GM11168 (cell line): Measurements from ENCODE around the gene PKD1.

Experiments used
- in situ Hi-C: fragments of 300-500 bp; cut with MboI; formaldehyde crosslinking; loops from one replicate; pipeline ENCODE4 v1.12.0; 2022; ENCODE audit warnings: low sequenced_read_pairs; ENCODE audit not compliant: unreplicated experiment

PKD1 gene

DNA sequence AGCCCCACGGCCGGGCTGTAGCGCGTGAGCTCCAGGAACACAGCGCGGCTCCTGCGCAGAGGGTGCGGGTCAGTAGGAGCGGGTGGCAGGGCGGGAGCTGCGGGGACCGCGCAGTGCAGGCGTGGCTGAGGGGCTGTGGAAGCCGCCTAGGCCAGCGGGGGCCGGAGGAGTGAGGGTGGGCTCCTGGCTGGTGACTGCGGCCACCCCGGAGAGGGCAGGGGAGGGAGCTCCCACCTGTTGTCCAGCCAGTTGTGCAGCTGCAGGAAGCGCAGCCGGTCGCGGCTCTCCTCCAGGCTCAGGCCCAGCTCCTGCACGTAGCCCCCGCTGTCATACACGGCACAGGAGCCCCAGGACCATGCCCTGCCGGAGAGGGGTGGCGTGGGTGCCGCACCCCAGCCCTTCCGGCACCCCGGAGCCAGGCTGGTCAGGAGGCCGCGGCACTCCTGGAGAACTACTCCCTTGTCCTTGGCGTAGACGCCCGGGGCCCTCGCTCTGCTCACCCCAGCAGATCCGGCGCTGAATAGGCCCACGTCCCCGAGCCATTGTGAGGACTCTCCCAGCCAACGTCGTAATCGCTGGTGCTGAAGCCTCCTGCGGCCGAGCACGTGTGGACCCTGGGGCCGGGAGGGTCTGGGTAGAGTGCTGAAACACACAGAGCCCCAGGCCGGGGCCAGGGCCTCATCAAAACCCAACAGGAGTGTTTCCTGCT, 44.0 kb downstream of the PKD1 start:
- in situ Hi-C loops, result no loop called here

DNA sequence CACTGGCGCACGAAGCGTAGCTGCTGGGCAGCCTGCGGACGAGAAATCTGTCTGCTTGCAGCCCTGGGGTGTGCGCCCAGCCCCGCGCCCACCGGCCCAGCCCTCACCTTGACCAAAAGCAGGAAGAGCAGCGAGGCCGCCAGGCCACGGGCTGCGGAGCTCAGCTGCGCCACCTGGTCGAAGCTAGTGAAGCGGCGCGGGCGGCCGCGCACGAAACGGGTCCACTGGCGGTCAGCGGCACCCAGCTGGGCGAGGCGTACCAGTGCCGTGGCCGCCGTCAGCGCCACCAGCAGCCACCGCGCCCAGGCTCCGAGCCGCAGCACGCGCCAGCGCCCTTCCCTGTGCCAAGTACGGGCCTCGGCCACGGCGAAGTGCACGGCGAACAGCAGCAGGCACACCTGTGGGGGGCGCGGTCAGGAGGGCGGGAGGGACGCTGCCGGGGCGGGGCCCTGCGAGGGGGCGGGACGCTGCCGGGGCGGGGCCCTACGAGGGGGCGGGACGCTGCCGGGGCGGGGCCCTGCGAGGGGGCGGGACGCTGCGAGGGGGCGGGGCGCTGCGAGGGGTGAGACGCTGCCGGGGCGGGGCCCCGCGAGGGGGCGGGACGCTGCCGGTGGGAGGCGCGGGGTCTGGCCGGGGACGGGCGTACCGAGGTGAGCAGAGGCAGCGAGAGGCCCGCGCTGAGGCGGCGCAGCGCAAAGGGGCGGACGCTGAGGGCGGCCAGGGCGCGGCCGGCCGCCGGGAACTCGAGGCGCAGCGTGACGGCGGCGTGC, 44.7 kb downstream of the PKD1 start:
- in situ Hi-C loops, result no loop called here

DNA sequence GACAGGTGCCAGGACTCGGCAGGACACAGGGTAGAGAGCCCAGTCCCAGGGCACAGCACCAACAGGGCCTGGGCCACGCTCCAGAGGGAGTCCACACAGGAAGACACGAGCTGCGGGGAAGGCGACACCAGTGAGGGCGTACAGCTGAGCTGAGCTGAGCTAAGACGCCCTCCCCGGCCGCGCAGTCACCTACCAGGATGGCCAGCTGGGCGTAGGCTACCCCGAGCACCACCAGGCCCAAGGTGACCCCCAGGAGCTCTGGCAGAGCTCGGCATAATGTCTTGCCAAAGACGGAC, 45.3 kb downstream of the PKD1 start:
- in situ Hi-C loops, result no loop called here

DNA sequence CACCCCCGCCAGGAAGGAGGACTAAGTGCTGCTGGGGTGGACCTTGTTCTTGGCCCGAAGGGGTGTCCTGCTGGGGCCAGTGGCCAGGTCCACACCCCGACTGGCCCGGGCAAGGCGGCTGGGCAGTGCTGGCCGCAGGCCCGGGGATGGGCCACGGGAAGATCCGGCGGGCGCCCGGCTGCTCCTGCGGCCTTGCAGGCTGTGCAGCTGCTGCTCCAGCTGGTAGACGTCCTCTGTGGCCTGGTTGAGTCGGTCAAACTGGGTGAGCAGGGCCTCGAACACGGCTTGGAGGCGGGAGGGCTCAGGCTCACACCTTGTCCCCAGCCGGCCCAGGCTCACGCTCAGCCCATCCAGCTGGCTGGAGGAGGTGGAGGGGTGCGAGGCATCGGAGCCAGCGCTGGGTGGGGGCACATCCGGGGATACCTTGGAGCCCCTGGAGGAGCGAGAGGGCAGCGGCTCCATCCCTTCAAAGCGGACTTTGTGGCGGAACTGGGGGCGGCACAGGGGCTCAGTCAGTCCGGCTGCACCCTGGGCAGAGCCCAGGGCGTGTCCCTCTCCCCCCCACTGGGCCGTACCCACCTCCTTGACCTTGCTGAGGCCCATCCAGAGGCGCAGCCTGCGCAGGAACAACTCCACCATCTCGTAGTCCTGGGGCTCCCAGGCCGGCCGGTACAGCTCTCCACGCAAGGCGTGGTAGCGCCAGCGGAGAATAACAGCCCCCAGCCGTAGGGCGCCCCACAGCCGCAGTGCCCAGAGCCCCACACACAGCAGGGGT, 45.8 kb downstream of the PKD1 start:
- in situ Hi-C loops, result no loop called here

DNA sequence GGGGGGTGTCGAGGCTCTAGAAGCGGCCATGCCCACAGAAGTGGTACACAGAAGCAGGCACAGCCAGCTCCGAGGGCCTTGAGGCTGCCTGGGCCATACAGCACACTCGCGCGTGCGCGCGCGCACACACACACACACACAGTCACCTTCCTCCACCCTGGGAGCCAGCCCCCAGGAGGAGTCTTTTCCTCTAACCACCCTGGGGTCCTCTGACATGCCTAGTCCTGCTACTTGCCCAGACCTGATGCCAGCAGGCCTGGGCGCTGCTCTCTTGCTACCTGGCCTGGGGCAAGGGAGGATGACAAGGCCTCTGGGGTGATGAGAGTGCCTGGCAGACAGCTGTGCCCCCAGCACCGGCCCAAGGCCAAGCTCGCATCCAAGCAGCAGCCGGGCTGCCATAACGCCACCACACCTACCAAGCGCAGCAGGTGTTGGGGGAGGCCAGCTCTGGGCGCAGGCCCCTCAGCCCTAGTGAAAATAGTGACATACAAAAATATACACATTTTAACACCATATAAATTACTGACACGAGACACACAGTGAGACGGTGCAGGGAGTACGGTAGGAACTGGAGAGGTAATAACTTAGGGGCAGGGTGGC, 46.8 kb downstream of the PKD1 start:
- in situ Hi-C loops, result no loop called here

DNA sequence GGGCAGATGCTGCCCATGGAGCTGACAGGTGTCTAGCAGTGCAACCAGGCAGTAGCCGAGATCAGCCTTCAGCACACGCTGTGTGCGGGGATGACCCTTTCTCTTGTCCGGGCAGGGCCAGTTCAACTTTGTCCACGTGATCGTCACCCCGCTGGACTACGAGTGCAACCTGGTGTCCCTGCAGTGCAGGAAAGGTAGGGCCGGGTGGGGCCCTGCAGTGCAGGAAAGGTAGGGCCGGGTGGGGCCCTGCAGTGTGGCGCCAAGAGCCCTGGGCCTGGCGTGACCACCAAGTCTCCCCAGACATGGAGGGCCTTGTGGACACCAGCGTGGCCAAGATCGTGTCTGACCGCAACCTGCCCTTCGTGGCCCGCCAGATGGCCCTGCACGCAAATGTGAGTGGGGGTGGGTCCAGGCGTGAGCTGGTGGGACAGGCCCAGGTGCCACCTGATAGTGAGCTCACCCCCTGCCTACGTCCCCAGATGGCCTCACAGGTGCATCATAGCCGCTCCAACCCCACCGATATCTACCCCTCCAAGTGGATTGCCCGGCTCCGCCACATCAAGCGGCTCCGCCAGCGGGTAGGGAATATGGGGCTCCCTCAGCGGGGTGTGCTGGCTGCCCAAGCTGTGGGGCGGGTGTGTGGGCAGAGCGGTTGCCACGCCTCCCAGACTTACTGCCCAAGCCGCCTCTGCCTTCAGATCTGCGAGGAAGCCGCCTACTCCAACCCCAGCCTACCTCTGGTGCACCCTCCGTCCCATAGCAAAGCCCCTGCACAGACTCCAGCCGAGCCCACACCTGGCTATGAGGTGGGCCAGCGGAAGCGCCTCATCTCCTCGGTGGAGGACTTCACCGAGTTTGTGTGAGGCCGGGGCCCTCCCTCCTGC, 47.7 kb downstream of the PKD1 start:
- in situ Hi-C loops, result no loop called here

DNA sequence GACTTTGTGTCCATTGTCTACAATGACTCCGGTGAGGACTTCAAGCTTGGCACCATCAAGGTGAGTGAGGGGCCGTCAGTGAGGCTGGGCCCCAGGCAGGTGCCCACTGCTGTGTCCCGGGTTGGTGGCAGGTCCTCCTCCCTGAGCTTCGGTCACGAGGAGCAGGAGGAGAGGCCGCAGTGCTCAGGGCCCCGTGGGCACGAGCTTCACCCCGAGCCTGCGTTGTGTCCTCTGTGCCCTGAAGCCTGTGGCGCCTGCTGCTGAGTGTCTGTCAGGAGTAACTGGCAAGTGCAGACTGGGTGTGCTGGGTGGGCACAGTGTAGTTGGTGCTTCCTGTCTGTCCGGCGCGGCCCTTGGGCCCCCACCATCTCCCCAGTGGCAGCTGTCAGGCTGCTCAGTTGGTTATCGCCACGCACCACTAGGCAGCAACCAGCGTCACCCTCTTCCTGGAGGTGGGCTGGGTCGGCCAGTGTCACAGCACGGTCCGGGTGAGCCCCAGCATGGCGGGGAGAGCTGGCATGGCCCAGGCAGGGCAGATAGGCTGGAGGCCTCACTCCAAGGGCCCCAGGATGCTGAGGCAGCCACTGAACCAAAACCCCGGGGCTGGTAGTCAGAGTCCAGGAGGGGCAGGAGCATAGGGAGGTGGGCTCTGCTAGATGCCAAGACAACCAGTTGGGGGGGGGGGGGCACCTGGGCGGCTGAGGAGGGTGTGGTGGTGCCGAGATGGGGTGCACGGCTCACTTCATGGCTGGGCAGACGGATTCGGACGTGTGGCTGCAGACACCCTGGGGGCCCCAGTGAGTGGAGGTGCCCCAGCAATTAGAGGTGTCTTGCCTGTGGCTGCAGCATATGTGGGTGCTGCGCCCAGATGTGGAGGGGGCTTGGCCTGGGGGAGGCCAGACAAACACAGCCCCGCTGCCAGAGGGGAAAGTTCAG, 48.6 kb downstream of the PKD1 start:
- in situ Hi-C loops, result no loop called here

DNA sequence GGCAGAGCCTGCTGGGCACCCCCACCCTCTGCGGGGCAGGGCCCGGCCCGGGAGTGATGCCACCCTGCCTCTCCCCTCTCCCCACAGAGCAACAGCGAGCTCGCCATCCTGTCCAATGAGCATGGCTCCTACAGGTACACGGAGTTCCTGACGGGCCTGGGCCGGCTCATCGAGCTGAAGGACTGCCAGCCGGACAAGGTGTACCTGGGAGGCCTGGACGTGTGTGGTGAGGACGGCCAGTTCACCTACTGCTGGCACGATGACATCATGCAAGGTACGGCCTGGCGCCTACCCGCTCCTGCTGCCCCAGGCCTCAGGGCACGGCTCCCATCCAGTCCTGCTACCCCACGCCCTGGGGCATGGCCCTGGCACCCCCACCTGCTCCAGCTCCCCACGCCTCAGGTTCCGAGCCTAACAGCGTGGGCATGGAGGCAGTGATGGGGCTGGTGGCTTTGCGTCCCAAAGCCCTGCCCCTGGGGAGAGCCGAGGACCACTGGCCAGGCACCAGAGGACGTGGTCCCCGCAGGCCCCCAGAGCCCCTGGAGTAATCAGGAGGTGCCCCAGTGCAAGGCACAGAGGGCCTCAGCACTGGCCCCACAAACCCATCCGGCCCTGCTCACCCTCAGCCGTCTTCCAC, 49.5 kb downstream of the PKD1 start:
- in situ Hi-C loops, result no loop called here

DNA sequence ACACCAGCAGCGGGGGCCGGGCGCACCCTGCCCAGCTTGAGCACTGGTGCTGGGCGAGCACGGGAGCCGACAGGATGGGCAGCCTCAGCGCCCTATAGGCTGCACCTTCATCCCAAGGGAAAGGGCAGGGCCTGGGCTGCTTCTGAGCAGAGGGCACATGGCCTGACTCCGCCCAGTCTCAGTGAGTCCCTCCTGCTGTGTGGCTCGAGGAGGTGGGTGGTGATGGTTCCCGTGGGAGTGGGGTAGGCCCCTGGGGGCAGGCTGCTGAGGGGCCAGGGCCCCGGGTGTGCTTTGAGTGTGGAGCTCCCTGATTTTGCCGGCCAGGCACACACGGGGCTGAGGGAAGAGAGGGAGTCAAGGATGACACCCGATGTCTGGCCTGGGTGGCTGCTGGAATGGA, 50.0 kb downstream of the PKD1 start:
- in situ Hi-C loops, result no loop called here

DNA sequence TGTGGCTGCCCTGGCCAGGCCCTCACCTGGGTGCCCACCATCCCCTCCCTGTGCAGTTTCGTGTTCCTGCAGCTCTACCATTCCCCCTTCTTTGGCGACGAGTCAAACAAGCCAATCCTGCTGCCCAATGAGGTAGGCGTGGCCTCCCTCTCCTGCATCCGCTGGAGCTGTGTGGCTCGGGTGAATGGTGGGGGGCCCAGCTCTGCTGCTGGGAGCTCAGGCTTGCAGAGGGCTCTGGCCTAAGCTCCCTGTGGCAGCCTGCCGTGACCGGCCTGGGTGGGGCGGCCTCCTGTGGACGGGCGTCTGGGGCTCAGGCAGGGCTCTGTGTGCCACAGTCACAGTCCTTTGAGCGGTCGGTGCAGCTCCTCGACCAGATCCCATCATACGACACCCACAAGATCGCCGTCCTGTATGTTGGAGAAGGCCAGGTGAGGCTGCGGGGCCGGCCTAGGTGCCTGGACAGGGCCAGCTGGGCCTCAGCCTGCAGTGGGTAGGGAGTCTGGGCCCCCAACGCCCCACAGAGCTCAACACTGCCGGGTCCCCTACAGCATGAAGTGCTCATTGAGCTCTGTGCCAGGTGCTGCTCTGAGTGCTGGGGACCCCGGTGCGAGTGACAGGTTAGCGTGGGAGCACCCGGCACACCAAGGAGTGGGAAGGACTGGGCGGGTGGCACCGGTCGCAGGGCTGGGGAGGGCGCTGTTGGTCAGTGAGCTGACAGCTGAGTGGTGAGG, 50.6 kb downstream of the PKD1 start:
- in situ Hi-C loops, result no loop called here

DNA sequence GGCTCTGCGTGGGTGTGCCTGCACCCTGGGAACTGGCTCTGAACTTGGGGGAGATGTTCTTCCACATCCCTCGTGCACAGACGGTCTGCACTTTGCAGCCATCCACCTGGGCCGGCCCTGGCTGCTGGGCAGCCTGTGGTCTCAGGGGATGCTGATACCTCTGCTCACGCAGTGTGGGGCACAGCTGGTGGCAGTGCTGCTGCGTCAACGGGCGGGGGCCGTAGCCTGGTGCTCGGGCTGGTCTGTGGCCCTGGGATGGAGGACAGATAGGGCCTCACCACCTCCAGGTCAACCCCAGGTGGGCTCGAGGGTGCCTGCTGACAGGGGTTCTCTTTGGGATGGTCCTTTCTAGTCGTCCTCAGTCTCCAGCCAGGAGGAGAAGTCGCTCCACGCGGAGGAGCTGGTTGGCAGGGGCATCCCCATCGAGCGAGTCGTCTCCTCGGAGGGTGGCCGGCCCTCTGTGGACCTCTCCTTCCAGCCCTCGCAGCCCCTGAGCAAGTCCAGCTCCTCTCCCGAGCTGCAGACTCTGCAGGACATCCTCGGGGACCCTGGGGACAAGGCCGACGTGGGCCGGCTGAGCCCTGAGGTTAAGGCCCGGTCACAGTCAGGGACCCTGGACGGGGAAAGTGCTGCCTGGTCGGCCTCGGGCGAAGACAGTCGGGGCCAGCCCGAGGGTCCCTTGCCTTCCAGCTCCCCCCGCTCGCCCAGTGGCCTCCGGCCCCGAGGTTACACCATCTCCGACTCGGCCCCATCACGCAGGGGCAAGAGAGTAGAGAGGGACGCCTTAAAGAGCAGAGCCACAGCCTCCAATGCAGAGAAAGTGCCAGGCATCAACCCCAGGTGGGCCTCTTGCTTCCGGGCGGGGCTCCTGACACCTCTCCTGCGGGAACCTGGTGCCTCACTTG, 51.6 kb downstream of the PKD1 start:
- in situ Hi-C loops, result no loop called here

DNA sequence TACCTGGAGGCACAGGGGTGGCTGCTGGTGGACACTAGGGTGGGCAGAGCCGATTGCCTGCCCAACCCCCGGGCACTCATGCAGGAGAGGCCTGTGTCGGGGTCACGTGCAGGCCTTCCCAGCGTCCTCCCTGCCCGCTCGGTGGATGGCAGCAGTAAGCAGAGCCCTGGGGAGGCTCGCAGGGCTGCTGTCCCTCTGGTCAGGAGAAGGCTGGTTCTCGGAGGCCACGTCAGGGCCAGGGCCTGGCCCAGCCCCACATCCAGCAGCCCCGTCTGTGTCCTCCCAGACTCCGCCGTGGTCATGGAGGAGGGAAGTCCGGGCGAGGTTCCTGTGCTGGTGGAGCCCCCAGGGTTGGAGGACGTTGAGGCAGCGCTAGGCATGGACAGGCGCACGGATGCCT, 52.3 kb downstream of the PKD1 start:
- in situ Hi-C loops, result no loop called here

DNA sequence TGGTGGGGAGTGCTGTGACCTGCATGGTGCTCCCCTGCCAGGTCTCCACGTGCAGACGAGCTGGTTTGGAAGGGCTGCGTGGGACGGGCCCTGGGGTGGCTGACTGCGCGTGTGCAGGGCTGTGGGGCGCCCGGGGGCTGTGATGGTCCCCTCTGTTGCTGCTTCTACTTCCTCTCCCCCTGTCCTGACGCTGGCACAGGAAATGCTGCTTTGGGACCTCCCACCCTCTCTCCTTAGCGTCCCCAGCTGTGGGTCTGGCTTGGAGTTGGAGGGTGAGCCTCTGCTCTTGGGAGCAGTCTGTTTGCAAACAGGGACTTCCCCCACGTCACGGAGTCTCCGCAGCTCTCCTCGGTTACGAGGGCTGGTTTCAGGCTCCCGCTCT, 52.7 kb downstream of the PKD1 start:
- in situ Hi-C loops, result no loop called here

DNA sequence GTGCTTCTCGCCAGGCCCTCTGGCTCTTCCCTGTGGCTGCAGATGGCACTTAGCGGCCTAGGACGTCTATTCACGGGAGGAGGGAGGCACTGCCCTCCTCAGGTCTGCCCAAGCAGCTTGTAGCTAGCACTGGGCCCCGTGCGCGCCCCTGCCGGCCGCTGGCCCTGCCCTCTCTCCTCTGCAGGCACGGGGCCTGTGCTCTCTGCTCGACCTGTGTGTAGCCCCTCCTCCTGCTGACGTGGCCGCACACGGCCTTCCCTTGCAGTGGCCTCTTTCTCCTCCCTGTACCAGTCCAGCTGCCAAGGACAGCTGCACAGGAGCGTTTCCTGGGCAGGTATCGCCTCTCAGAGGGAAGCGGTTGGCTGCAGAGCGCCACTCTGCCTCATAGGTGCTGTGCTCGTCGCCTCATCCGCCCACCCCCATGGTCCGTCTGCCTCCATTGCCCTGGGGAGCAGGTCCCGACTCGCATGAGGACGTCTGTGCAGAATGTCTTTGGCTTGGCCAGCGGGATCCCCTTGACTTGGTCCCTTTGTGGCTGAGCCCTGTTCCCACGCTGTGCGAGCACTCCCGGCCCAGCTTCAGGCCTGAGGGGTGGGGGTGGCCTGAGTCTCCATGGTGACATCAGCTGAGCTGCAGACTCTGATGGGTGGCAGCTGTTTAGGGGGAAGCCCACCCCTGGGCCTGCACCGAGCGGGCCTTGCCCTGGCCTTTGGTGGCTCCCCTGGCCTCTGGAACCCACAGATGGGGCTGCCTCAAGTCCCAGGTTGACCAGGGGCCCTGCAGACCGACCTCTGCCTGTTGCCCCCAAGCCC, 53.3 kb downstream of the PKD1 start:
- in situ Hi-C loops, result no loop called here

DNA sequence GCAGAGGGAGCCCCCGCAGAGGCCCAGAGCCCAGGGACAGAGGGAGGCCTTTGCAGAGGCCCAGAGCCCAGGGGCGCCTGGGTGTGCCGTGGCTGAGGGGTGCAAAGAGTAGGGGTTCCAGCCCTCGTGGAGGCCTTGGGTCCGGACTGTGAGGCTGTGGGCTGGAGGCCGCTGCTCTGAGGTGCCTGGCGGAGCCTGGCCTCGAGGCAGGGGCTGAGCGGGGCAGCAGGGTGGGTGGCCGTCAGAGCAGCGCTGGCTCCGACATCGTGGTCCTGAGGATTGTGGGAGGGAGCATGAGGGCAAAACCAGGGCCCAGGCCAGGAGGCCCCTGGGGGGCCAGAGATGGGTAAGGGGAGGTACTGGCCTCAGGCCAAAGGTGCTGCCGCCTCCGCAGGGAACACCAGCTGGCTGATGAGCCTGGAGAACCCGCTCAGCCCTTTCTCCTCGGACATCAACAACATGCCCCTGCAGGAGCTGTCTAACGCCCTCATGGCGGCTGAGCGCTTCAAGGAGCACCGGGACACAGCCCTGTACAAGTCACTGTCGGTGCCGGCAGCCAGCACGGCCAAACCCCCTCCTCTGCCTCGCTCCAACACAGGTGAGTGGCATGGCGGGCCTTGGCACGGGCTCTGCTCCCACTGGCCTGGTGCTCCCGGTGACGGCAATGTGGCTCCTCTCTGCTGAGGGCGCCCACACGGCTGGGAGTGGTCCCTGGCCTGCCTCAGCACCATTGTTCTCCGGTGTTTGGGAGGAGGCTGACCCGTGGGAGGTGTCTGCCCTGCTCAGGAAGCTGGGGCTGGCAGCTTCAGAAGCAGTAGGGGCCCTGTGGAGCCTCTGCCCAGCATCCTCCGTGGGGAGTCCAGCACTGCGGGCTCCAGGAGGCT, 54.3 kb downstream of the PKD1 start:
- in situ Hi-C loops, result no loop called here
